Measurements from ENCODE around the gene PIGU.

The PIGU gene

GRCh38 chr20:34512266-34512954, 164.5 kb downstream of the PIGU start:
- DNase-seq (ENCODE audit: low read depth): no peak

- no peak for DNase-seq (ENCODE audit: low read depth)
These were observed 165.0 kb downstream of the PIGU start for GRCh38 chr20:34511891-34512265.

GRCh38 chr20:34510575-34510974, 166.3 kb downstream of the PIGU start:
- no peak for DNase-seq (ENCODE audit: low read depth)

Data from HS-5 (cell line).